Astrocyte (in vitro differentiated cells and primary cell): ENCODE data around the gene RFX4.

Source experiments
- CTCF ChIP-seq: IDR thresholded peaks from 2 replicates; pipeline ENCODE4 v1.5.1; 2011; ENCODE audit warnings: low read depth, mild to moderate bottlenecking, inconsistent platforms, low read length, moderate library complexity; ENCODE audit not compliant: insufficient read depth
- EZH2 ChIP-seq: IDR thresholded peaks from 2 replicates; pipeline ENCODE4 v1.6.1; 2012; ENCODE audit warnings: mild to moderate bottlenecking, low read length, inconsistent platforms; ENCODE audit not compliant: insufficient read depth

GRCh38 chr12:106685381-106685780 is 102.6 kb downstream of the RFX4 start:
- no peak for TF ChIP-seq EZH2
- no peak for TF ChIP-seq CTCF
